Transverse colon (tissue), 3 donors: ENCODE measurements around the gene ELFN1.

Experiments used
- EP300 ChIP-seq: sonication (generic); formaldehyde crosslinking; IDR thresholded peaks from one replicate; pipeline ENCODE4 v1.6.1; 2017; ENCODE audit warnings: antibody characterized with exemption, low read depth
- POLR2A ChIP-seq: fragments of 450-650 bp; IDR thresholded peaks from one replicate; pipeline ENCODE4 v1.6.1; 2016; ENCODE audit warnings: antibody characterized with exemption, mild to moderate bottlenecking, moderate library complexity
- TF ChIP-seq, protein P1 (sequence below), 5 experiments: fragments of 200-600 bp in 3 of 5; fragments of 450-650 bp in 2 of 5; sonication (generic) in 3 of 5; IDR thresholded peaks; 1 replicate in 2 of 5; 2 replicates in 3 of 5; pipeline ENCODE4 v1.5.1; 2016 to 2017; ENCODE audit warnings: antibody characterized with exemption in 5 of 5, inconsistent platforms in 3 of 5, mild to moderate bottlenecking in 2 of 5, moderate library complexity in 1 of 5

DNA sequence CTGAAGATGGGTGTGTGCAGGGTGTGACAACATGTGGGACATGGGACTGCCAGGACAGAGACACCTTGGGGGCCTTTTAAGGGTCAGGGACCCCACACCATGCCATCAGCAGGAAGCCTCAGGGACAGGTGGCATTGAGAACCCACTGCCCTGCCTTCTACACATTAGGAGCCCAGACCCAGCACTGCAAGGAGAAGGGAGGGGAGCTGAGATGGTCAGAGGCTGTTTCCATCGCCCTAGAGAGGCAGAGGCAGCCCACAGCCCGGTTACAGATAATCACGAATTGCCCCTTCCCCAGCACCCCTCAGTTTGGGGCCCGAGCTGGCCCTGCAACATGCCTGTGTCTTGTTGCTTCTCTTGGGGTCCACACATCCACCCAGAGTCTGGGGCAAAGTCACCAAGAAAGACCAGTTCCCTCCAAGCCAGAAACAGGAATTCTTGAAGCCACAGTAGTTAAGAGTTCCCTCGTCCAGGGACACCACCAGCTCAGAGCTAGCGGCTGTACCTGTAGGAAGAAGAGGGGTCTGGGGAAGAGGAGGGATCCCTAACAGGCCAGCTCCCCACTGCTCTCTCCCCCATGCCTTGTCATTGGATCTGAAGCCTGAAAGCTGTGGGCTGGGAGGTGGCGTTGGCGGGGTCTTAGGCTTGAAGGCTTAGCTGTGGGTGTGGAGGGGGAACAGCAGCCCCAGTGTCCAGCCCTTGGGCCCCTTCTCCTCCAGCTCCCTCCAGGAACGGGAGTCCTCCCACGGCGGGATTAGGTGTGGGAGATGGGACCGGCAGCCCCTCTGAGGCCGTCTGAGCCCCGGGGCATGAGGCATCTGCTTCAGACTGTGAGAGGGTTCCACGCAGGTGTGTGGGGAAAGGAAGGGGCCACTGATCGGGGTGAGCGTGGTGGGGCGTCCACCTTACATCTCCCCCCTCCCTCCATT, 44.8 kb upstream of the ELFN1 start:
- TF ChIP-seq, protein P1, sequence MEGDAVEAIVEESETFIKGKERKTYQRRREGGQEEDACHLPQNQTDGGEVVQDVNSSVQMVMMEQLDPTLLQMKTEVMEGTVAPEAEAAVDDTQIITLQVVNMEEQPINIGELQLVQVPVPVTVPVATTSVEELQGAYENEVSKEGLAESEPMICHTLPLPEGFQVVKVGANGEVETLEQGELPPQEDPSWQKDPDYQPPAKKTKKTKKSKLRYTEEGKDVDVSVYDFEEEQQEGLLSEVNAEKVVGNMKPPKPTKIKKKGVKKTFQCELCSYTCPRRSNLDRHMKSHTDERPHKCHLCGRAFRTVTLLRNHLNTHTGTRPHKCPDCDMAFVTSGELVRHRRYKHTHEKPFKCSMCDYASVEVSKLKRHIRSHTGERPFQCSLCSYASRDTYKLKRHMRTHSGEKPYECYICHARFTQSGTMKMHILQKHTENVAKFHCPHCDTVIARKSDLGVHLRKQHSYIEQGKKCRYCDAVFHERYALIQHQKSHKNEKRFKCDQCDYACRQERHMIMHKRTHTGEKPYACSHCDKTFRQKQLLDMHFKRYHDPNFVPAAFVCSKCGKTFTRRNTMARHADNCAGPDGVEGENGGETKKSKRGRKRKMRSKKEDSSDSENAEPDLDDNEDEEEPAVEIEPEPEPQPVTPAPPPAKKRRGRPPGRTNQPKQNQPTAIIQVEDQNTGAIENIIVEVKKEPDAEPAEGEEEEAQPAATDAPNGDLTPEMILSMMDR (IDR thresholded peaks at IDR 0.05) = no peak
- TF ChIP-seq POLR2A (no peak), EP300 (no peak)
